GM18867 (cell line): ENCODE data around the gene ASAP2.

Source experiments
- ATAC-seq: cut with Tn5 transposase; IDR thresholded peaks from one replicate; pipeline ENCODE4 v1.9.1; 2021; ENCODE audit warnings: mild to moderate bottlenecking, moderate library complexity; ENCODE audit not compliant: unreplicated experiment

Gene ASAP2

DNA sequence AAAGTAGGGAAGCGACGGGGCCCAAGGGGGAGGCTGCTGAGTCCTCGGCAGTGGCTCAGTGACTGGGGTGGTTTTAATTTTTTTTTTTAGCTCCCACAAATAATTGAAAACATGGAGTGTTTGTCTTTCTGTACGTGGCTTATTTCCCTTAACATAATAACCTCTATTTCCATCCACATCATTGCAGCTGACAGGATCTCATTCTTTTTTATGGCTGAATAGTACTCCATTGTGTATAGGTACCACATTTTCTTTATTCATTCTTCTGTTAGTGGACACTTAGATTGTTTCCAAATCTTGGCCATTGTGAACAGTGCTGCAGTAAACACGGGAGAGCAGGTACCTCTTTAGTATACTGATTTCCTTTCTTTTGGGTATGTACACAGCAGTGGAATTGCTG, 65.1 kb downstream of the ASAP2 start:
- no peak for ATAC-seq

DNA sequence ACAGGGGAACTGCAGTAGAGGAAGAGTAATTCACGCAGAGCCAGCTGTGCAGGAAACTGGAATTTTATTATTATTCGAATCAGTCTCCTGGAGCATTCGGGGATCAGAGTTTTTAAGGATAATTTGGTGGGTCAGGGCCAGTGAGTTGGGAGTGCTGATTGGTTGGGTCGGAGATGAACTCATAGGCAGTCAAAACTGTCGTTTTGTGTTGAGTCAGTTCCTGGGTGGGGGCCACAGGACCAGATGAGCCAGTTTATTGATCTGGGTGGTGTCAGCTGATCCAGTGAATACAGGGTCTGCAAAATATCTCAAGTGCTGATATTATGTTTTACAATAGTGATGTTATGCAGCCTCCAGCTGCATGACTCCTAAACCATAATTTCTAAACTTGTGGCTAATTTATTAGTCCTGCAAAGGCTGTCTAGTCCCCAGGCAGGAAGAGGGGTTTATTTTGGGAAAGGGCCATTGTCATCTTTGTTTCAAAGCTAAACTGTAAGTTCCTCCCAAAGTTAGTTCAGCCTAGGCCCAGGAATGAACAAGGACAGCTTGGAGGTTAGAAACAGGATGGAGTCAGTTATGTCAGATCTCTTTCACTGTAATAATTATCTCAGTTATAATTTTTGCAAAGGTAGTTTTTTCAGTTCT, 67.0 kb downstream of the ASAP2 start:
- no peak for ATAC-seq

DNA sequence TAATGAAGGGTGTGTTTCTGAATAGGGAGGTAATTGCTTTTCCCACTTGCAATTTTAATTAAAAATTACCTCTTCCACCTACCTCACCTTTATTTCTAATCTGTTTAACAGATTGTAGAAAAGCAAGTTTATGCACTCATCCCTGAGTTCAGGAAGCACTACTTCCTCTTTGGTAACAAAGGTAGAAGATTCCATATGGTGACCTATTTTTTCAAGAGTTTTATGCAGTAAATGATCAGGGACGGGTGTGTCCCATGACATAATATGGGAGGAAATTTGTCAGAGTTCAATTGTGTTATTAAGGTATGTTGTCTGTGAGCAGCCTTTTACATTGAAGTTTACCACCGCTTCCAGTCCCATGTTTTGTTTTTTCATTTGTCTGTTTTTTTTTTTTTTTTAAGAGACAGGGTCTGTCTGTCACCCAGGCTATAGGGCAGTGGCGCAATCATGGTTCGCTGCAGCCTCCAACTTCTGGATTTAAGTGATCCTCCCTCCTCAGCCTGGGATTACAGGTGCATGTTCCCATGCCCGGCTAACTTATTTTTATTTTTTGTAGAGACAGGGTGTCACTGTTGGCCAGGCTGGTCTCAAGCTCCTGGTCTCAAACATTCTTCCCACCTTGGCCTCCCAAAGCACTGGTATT, 68.2 kb downstream of the ASAP2 start:
- ATAC-seq, result no peak

DNA sequence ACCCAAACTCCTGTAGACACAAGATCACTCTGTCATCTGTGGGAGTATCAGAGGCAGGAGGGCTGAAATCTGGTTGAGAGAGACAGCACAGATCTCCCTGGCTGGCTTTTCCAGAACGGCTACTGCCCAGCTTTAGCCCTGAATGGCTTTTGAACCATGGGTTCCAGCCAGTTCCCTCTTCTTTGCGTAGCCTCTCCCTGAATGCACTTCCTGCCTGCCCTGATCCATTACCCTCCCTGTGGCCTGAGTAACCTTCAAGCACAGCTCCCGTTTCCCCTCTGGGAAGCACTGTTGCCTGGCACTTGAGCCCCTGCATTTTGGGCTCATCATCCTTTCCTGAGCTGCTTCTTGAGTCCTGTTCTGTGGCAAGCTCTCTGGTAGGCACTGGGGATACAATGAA, 68.8 kb downstream of the ASAP2 start:
- ATAC-seq, result no peak

DNA sequence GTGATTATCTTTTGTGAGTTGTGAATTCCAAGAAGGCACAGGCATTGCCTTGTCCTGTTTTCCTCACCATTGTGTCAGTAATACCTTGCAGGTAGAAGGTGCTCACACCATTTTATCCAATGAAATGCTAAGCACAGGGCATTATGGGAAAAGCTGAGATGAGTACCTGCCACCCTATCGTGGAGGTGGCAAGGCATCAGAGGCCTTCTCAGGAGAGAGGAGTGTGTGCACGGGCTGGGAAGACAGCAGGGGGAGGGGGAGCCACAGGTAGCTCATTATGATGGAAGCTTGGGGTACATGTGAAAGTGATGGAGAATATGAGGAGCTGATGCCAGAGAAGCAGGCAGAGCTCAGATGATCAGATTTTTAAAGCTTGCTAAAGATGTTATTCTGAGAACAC, 69.5 kb downstream of the ASAP2 start:
- ATAC-seq, result no peak

DNA sequence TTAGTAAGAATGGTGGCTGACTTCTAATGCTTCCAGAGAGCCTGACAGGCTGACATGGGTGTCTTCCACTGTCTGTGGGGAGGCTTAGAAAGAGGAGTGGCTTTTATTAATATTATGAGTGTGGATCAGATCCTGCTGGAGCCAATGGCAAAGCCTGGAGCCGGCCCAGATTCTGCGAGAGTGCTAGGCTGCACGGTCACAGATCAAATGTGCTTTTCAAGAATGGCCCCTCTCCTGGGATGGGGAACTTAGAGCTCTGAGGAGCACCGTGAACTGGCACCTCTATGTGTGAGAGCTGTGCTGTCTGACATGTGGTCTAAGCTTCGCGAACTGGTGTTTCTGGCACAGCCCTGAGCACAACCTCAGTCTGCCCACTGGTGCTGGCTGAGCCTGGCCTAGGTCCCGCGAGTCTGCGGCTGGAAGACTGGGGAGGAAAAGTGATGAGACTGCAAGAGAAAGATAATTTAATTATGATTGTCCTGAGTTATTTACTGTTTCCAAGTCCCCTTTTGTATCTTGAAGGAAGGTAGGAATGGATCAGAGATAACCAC, 70.4 kb downstream of the ASAP2 start:
- no peak for ATAC-seq

DNA sequence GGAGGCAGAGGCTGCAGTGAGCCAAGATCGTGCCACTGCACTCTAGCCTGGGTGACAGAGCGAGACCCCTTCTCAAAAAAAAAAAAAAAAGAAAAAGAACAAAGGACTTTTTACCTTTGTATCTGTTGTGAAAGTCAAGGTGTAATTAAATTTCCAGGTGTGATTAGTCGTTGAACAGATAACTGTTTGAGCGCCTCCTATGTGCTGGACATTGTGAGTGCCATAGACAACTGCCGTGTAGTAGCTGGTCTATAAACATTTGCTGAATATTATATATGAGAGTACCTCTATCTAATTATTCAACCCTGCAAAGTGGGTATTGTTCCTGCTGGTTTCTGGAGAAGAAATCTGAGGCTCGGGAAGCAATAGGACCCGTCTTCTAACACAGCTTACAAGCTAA, 71.8 kb downstream of the ASAP2 start:
- no peak for ATAC-seq

DNA sequence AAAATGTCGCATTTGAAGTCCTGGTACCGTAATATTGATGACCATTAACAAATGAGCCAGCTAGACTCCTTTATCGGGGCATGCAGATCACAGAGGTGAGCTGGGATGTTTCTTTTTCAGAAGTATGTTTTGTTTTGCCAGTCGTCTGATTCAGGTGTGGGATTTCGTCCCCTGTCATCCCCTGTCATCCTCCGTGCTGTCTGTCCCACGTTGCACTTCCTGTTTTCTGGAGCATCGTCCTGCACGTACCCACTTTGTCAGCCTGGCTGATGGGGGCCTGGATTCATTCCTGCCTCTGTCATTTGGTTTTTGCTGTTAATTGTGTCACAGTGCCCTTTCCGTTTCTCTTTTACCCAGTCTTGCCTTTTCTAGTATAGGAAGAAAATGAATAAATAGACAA, 72.8 kb downstream of the ASAP2 start:
- no peak for ATAC-seq

DNA sequence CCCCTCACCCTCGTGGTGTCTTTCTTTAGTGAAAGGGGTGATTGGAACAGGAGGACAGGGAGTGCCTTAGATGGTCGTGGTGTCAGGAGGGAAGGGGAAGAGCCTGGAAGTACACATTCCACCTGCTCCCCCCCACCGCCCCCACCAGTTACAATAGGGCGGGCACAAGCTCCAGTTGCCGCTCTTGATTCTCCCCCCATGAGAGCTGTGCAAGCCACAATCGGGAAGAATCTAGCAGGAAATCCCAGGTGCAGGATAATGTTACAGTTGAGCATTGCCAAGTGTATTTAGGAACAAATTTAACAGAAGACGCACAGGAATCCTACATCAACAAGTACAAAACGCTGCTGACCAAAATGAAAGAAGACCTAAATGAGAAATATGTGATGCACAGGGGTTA, 73.6 kb downstream of the ASAP2 start:
- ATAC-seq, result no peak

DNA sequence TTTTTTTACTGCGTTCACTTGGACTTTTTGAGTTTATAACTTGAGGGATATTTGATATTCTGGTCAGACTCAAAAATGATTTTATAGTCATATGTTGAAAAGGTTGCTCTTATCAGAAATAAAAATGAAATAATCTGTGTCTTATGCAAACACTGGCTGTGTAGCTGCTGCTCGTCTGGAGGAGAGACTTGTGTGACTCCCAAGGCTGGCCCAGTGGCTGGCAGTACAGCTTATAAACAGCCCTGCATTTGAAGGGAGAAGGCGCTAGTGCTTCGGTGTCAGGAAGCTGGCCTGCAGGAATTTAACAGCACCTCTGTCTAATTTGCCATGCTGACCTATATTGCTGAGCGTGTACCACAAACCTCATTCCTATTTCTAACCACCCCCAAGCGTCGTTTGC, 74.5 kb downstream of the ASAP2 start:
- ATAC-seq, result no peak

DNA sequence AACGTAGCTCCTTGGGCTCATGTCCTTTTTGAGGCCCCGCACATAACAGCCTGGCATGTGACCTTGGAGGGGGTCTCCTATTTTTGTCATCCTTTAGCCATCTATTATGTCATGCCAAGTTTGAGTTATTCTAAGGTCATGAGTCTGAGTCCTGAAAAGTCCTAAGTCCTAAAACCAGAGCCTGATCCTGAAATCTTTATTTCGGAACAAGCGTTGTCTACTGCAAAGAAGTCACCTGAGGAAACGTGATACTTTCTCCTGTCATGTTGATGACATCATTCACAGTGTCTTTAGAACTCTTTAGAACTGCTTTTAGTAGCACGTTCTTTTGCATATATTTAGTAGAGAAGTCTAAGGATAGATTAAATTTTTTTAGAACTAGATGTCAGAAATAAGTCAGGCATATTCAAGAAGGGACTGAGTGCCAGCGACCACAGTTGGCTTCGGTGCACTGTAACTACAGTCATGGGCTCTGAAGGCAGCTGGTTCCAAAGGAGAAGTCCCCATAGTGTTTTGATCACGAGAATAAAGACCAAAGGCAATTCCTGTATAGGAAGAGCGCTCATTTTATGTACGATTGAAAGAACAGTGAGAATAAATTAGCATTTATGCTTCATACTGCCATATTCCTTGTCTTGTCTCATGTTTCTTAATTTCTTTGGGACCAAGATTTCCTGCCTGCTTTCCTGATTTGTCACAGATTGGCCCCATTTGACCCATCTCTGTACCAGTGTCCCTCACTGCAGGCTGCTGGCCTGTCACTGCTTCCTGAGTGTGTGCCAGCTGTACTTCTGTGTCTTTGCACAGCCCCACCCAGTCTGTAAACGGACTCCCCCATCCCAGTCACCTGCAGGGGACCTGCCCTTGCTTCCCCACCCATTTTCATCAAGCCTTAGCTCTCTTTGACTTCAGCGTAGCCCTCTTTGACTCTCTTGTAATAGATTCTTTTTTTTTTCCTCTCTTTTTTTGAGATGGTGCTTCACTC, 75.8 kb downstream of the ASAP2 start:
- no peak for ATAC-seq

DNA sequence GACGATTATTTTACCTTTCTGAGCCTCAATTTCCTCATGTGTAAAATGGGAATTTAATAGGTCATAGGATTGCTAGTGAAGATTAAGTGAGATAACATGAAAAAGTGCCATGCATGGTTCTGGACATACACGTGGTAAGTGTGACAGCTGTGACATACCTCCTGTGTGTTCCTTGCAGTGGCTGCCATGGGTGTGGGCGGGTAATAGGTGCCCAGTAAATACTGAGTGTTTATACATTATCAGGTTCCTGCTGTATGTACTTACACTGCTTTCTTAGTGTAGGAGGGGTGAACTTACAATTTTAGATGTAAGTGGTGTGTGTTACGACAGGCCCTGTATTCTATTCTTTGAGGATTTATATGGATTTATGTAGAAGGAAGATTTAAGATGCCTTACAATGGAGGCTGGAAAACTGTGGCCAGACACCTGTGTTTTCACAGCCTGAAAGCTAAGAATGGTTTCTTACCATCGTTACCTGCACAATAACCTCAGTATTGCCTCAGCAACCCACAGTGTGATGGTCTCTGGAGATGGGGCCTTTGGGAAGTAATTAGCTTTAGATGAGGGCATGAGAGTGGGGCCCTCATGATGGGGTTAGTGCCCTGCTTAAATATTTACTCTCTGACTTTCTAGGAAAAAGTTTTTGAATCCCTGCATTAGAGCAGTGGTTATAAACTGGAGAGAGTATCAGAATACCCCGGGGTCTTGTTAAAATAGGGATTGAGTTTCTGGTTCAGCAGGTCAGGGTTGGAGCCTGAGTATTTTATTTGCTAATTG, 78.1 kb downstream of the ASAP2 start:
- no peak for ATAC-seq

DNA sequence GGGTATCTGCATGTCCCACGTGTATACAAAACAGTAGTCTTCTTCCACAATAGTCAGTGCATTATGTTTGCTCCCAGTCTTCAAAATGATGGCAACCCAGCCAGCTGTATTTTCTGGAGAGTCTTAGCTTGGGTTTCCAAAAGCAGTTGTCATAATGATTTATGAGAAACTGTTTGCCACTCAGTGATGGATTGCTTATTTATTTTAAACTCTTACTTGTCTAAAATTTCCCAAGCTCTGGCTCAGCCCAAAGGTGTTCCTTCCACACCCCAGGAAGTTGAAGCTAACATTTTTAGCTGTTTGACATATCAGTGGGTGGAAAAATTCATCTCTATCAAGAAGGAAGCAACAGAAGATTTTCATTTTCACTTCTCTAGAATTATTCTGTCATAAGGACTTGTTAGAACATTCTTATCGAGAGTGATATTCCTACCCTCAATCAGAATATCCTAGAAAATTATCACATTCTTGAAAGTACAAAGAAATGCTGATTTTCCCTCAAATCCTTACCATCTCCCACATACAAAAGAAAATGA, 78.8 kb downstream of the ASAP2 start:
- ATAC-seq, result no peak

DNA sequence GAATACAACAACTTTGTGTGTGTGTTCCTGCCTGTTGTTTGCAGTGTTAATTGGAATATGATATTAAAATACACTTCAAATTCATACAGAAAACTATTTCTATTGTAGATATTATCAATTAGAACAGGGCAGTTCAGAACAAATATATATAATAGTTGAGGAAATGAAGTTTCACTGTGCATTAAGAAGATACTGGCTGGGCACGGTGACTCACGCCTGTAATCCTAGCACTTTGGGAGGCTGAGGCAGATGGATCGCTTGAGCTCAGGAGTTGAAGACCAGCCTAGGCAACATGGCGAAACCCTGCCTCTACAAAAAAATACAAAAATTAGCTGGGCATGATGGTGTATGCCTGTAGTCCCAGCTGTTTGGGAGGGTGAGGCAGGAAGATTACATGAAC, 79.3 kb downstream of the ASAP2 start:
- no peak for ATAC-seq

DNA sequence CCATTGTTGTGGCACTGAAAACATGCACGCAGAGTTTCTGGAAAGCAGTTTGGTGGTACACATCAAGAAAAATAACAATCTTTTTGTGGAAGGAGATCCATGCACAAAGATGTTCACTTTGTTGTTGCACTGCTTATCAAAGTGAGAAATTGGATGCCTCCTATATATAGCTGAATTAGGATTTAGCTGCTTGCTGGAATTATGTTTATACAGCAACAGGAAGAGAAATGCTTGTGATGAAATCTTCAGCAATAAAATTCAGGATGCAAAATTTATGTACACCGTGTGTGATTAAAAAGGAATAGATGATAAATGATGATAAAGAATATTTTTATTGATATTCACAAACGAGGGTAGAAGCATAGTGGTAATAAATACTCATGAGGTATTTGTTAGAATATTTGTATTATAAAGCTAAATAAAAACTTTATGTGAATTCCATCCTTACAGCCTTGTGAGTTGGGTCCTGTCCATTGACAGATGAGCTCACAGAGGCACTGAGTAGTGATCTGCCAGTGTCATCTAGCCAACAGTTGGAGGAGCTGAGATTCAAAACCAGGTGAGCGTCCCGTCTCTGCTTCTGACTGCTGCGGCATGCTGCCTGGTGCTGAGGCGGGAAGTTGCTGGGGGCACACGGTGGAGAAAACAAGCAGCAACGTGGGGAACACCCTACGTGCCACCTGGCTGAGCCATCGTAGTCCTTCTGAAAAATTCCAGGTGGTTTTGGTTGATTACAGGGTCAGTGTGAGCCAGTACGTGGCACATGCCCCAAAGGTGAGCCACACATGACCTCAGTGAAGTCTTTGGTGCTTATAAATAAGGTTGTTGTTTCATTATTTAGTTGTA, 80.2 kb downstream of the ASAP2 start:
- ATAC-seq, result no peak

DNA sequence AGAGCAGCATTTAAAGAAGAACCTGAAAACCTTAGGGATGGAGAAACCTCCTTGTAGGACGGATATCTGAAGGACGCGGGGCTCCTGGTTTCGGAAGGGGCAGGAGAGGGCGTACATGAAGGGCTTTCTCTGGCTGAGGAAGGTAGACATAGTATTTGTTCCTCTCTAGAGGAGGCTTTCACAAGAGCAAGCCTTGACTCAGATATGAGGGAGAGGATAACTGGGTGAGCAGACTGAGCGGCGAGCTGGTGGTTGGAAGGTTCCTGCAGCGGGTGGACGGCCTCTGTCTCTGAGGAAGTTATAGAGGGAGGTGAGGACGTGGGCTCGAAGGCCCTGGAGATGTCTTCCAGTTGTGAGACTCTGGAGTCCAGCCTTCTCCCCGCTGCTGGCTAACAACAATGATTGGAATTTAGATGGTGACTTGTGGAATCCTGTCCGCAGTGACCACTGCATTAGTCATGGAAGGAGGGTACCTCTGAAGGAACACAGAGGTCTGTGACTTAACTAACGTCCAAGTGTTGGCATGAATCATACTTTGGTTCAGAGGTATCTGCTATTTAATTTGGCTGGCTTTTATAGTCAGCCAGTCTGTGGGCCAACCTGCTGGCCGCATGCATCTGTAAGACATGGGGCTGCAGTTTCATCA, 80.9 kb downstream of the ASAP2 start:
- ATAC-seq, result no peak

DNA sequence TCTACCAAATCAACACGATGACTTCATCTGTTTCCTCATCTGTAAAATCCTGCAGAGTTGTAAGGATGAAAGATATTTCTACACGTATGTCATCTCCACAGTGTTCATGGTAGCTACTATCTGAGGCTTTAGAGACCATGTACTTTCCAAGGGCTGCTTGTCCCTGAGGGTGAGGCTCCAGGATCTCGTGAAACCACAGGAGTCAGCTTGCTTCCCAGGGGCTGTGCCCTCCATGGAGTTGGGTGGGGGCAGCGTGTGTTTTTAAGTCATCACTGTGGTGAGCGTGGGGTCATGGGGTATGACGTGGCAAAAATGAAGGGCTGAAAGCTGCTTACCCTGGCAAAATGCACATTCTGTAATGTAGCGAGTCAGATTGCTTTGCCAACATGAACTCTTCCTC, 81.6 kb downstream of the ASAP2 start:
- ATAC-seq, result no peak

DNA sequence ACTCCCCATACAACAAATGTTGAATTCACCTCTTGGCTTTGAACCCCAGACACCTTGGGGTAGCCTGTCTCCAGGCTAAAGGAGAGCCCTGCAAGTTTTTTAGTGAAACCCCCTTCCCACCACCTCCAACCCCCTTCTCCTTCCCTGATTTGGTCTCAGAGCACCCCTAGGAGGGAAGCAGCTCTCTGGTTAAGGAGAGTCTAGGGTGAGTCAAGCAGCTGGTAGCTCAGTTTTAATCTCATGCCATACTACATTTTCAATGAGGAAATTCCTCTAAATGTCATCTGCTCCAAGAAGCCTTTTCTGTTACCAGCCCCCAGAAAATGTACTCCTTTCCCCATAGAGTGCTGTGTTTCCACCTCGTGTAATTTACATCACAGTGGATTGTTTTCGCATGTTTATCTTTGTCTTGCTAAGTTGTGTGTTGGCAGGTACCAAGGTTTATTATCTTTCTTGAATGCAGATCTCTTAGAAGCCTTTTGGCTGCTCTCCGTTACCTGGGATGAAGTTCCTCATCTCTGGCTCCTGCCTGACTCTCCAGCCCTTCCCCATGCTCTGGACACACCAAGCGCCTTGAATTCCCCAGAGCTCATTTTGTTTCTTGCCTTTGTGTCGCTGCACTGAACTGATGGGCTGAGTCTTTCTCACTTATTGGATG, 82.2 kb downstream of the ASAP2 start:
- ATAC-seq, result no peak

DNA sequence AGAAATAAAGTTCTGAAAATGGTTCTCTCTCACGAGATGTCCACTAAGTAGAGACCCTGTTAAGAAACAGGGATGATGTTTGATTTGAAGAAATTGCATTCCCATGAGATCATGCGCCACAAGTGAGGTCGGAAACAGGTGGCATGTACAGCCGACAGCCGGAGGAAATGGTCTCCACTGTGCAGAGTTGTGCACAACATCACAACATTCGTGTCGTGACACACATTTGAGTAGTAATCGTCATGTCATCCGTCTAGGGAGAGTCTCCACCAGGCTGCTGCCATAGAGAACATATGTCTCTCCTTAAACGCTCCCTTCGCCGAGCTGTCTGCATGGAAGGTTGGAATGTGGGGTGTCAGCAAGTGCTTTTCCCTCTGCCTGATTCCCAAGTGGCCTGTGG, 84.7 kb downstream of the ASAP2 start:
- no peak for ATAC-seq
